Measurements from ENCODE around the gene UBN2.

GRCh38 chr7:139192014-139192706 lies 38.9 kb upstream of the UBN2 start:
- TF ChIP-seq, protein P1, sequence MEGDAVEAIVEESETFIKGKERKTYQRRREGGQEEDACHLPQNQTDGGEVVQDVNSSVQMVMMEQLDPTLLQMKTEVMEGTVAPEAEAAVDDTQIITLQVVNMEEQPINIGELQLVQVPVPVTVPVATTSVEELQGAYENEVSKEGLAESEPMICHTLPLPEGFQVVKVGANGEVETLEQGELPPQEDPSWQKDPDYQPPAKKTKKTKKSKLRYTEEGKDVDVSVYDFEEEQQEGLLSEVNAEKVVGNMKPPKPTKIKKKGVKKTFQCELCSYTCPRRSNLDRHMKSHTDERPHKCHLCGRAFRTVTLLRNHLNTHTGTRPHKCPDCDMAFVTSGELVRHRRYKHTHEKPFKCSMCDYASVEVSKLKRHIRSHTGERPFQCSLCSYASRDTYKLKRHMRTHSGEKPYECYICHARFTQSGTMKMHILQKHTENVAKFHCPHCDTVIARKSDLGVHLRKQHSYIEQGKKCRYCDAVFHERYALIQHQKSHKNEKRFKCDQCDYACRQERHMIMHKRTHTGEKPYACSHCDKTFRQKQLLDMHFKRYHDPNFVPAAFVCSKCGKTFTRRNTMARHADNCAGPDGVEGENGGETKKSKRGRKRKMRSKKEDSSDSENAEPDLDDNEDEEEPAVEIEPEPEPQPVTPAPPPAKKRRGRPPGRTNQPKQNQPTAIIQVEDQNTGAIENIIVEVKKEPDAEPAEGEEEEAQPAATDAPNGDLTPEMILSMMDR (optimal IDR thresholded peaks at IDR 0.05 in 1 of 3, IDR thresholded peaks at IDR 0.05 in 1 of 3, conservative IDR thresholded peaks at IDR 0.05 in 1 of 3; ENCODE audit: extremely low read depth in 1 of 3, insufficient read depth in 2 of 3, low read length in 3 of 3): no peak
- no peak for TF ChIP-seq EZH2 (IDR thresholded peaks at IDR 0.05; ENCODE audit: low read length)

Measured in keratinocyte (primary cell).